Hepatocyte (in vitro differentiated cells): ENCODE measurements around the gene SH3TC1.

Source experiments
- CTCF ChIP-seq: fragments of 200-600 bp; sonication (generic); IDR thresholded peaks from 2 replicates; pipeline ENCODE4 v1.5.1; 2016; ENCODE audit warnings: antibody characterized with exemption, mild to moderate bottlenecking; ENCODE audit not compliant: poor library complexity
- EZH2 ChIP-seq: fragments of 200-600 bp; sonication (generic); IDR thresholded peaks from 2 replicates; pipeline ENCODE4 v1.6.1; 2016; ENCODE audit warnings: antibody characterized with exemption, mild to moderate bottlenecking, borderline replicate concordance
- EZH2phosphoT487 ChIP-seq: fragments of 200-600 bp; sonication (generic); IDR thresholded peaks from one replicate; pipeline ENCODE4 v1.6.1; 2018; ENCODE audit warnings: antibody characterized with exemption, mild to moderate bottlenecking, low read depth, moderate library complexity; ENCODE audit not compliant: unreplicated experiment, severe bottlenecking

GRCh38 chr4:8203817-8204216 lies 4.7 kb downstream of the SH3TC1 start:
- TF ChIP-seq CTCF (no peak), EZH2 (no peak), EZH2phosphoT487 (no peak)
